ENCODE data around the gene TCF12.
"Not testable (repeated sequence)": the region's sequence is repeated elsewhere in the genome, so short reads cannot be mapped to it uniquely, and the experiment has no call there.

The TCF12 gene

GRCh38 chr15:57079446-57079845 is 161.0 kb downstream of the TCF12 start:
- intact Hi-C loops (cut with DNase I), result loop anchor here (5.0 kb wide), 1 partner anchor 62 kb away; no protein-coding TSS in a partner anchor
- DNase-seq, result peak in 4 of 10 donors; percentile 9 to 55 (median 30)

GRCh38 chr15:57079931-57080620 is 161.6 kb downstream of the TCF12 start:
- no peak for DNase-seq
- intact Hi-C loops (cut with DNase I), result loop anchor here (5.0 kb wide), 1 partner anchor 63 kb away; no protein-coding TSS in a partner anchor

- DNase-seq, result no peak
- intact Hi-C loops (cut with DNase I), result no loop called here
Measured at GRCh38 chr15:57082054-57082728, 163.7 kb downstream of the TCF12 start.

GRCh38 chr15:57084192-57084591 is 165.7 kb downstream of the TCF12 start:
- intact Hi-C loops (cut with DNase I), result no loop called here
- no peak for DNase-seq

- intact Hi-C loops (cut with DNase I), result no loop called here
- DNase-seq, result no peak
Measured at GRCh38 chr15:57085267-57085666, 166.8 kb downstream of the TCF12 start.

GRCh38 chr15:57086857-57087427 is 168.5 kb downstream of the TCF12 start:
- intact Hi-C loops (cut with DNase I), result no loop called here
- DNase-seq, result no peak

- intact Hi-C loops (cut with DNase I), result loop anchor here (2.0 kb wide), 1 partner anchor 15 kb away; no protein-coding TSS in a partner anchor
- no peak for DNase-seq
Measured at GRCh38 chr15:57089815-57090495, 171.5 kb downstream of the TCF12 start.

- intact Hi-C loops (cut with DNase I), result loop anchor here (2.0 kb wide), 1 partner anchor 14 kb away; no protein-coding TSS in a partner anchor
- no peak for DNase-seq
Measured at GRCh38 chr15:57090496-57090859, 172.0 kb downstream of the TCF12 start.

GRCh38 chr15:57091636-57092035 is 173.2 kb downstream of the TCF12 start:
- intact Hi-C loops (cut with DNase I), result loop anchor here (2.0 kb wide), 1 partner anchor 13 kb away; no protein-coding TSS in a partner anchor
- DNase-seq, result no peak

GRCh38 chr15:57092252-57092651 is 173.8 kb downstream of the TCF12 start:
- intact Hi-C loops (cut with DNase I), result no loop called here
- DNase-seq, result no peak

- no peak for DNase-seq
- intact Hi-C loops (cut with DNase I), result no loop called here
Measured at GRCh38 chr15:57094321-57095257, 176.1 kb downstream of the TCF12 start.

- intact Hi-C loops (cut with DNase I), result no loop called here
- no peak for DNase-seq
Measured at GRCh38 chr15:57095896-57096295, 177.5 kb downstream of the TCF12 start.

GRCh38 chr15:57097246-57097645 is 178.8 kb downstream of the TCF12 start:
- intact Hi-C loops (cut with DNase I), result no loop called here
- no peak for DNase-seq

GRCh38 chr15:57097919-57098543 is 179.6 kb downstream of the TCF12 start:
- intact Hi-C loops (cut with DNase I), result not testable (repeated sequence)

GRCh38 chr15:57098896-57099295 is 180.5 kb downstream of the TCF12 start:
- intact Hi-C loops (cut with DNase I), result no loop called here

More at GRCh38 chr15:57097919-57098543, 179.6 kb downstream of the TCF12 start:
- DNase-seq, result not testable (repeated sequence)

GRCh38 chr15:57100136-57100539 is 181.7 kb downstream of the TCF12 start:
- intact Hi-C loops (cut with DNase I), result no loop called here
- no peak for DNase-seq

More at GRCh38 chr15:57098896-57099295, 180.5 kb downstream of the TCF12 start:
- DNase-seq, result no peak

- DNase-seq, result no peak
- intact Hi-C loops (cut with DNase I), result no loop called here
Measured at GRCh38 chr15:57102858-57103257, 184.4 kb downstream of the TCF12 start.

GRCh38 chr15:57108296-57108695 is 189.9 kb downstream of the TCF12 start:
- DNase-seq, result no peak
- intact Hi-C loops (cut with DNase I), result no loop called here

- intact Hi-C loops (cut with DNase I), result no loop called here
- DNase-seq, result no peak
Measured at GRCh38 chr15:57109005-57109404, 190.6 kb downstream of the TCF12 start.
